Panc1 (cell line): Measurements from ENCODE around the gene PRDM2.

Source experiments
- CTCF ChIP-seq: fragments of 450-650 bp; IDR thresholded peaks from 2 replicates; pipeline ENCODE4 v1.5.1; 2017; ENCODE audit warnings: mild to moderate bottlenecking
- POLR2AphosphoS5 ChIP-seq: IDR thresholded peaks from 2 replicates; pipeline ENCODE4 v1.6.1; 2012; ENCODE audit warnings: mild to moderate bottlenecking, low read depth, low read length, moderate library complexity
- REST ChIP-seq, 2 experiments: IDR thresholded peaks; 2 replicates each; pipeline ENCODE4 v1.6.1; 2011 to 2012; ENCODE audit warnings: low read depth in 2 of 2, control low read depth in 1 of 2, low read length in 1 of 2, mild to moderate bottlenecking in 1 of 2, moderate library complexity in 1 of 2; ENCODE audit not compliant: insufficient read depth in 1 of 2
- TCF7L2 ChIP-seq: IDR thresholded peaks from 2 replicates; pipeline ENCODE4 v1.6.1; 2011; ENCODE audit warnings: mild to moderate bottlenecking, low read depth, low read length, inconsistent platforms

- TF ChIP-seq CTCF, result peak; percentile 64; the same call in 1 of the 2 replicates
- TF ChIP-seq POLR2AphosphoS5, result no peak
- TF ChIP-seq REST (IDR thresholded peaks at IDR 0.05; ENCODE audit: insufficient read depth in 1 of 2, low read depth in 2 of 2, low read length in 1 of 2), result no peak
- no peak for TF ChIP-seq TCF7L2
Measured at GRCh38 chr1:13807209-13807608, 107.2 kb downstream of the PRDM2 start.
